Activated CD8-positive, alpha-beta memory T cell treated with anti-CD3 and anti-CD28 coated beads, Interleukin-2, amount 50 U/mL, for 24 hours (primary cell): ENCODE results near the gene FSTL5.

Experiments used
- DNase-seq: peaks from one replicate; pipeline ENCODE4 v3.0.0-alpha.2; 2020; ENCODE audit errors: extremely low read depth

The FSTL5 gene

DNA sequence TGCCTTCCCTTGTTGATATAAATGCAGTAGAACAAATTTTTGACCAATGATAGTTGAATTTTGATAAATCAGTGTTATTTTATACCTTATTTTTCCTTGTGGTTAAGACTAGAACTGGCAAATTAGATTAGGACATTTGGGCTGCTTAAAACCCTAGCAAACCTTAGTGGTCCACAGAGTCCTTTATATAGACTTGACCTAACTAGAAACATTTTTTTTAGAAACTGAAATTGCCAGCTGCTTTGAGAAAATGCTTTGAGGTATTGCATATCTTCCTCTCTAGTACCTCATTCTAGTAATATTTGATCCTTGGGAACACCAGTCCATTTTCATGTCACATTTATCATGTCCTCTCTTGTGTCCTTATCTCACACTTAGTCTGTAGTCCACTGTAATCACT lies 580.3 kb downstream of the FSTL5 start:
- no peak for DNase-seq

- no peak for DNase-seq
Measured at GRCh38 chr4:161581262-161582230, 582.3 kb downstream of the FSTL5 start.

GRCh38 chr4:161577579-161578301 lies 586.1 kb downstream of the FSTL5 start:
- no peak for DNase-seq

- no peak for DNase-seq
Measured at GRCh38 chr4:161573836-161574235, 590.0 kb downstream of the FSTL5 start.

GRCh38 chr4:161564230-161564834 lies 599.5 kb downstream of the FSTL5 start:
- no peak for DNase-seq

- DNase-seq = no peak
Measured at GRCh38 chr4:161555689-161556660, 607.8 kb downstream of the FSTL5 start.

GRCh38 chr4:161554372-161554990 lies 609.3 kb downstream of the FSTL5 start:
- DNase-seq = no peak

DNA sequence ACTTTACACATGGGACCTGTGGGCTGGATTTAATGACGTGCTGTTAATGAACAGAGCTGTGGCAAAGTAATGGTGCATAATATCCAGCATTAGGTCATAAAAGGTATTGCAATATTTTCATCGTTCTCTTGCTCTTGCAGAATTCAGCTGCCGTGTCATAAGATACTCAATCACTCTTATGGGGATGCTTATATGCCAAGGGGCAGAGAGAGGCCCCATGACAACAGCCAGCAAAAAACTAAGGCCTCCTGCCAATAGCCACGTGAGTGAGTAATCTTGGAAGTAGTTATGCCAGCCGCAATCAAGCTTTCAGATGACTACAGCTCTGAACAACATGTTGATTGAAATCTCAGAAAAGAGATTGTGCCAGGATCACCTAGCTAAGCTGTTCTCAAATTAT lies 616.9 kb downstream of the FSTL5 start:
- DNase-seq = no peak

DNA sequence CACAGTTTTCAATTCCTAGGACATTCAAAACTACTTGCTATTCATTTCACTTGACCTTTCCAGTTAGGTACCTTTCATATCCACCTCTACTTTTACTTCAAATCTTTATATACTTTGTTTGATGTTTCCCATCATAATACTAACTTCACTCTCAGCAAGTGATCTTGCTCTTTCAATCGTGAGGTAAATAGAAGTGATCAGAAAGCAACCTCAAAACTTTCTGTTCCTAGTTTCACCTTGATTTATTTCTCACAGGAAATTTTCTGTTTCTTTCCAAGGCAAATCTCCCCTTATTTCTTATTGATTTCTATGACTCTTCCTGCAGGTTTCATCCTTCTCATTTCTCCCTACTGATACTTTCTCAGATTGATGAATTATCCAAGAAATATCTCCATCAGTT lies 623.5 kb downstream of the FSTL5 start:
- no peak for DNase-seq

DNA sequence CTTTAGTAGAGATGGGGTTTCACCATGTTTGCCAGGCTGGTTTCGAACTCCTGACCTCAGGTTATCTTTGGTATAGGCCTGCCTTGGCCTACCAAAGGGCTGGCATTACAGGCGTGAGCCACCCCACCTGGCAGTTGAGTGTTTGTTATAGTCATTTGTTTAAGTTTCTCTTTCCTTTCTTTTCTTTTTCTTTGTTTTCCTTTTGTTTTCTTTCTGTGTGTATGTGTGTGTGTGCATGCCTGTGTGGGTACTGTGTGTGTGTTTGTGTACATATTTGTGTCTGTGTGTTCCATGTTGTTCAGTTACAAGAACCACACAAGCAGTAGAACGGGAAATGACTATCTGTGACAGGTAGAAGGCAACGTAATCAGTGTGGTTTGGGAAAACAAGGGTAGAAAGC lies 624.9 kb downstream of the FSTL5 start:
- DNase-seq = no peak

DNA sequence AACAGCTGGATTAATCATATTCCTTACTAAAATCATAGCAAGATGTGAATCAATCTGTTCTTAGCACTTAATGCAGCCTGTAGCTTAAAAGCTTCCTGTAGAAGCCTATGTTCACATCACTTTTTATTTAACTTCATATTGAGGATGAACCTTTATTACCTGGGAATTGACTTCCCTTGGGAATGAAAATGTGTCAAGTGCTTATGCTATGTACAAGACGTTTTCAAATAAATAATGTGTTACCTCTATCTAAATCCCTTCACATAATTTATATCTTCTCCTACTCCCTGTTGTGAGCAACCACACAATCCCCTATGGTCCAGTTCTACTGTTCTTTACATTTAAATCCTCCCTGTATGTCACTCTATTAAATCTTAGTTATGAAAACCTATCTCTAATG lies 633.1 kb downstream of the FSTL5 start:
- no peak for DNase-seq

DNA sequence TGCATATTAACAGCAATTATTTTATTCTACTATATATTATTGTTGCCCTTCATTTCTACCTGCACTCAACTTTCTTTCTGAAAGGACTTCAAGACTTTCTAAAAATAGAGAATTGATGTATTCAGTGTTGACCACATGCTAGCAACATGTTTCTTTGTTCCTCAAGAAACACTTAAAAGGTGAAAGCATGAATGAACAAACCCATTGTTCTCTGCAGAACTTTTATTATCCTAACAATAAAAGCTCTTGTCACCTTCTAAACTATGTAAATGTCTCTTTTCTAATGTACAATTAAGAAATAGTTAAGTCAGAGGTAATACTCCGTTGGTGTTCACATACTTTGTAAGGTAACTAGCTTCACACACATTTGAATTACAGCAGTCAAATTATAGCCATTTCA lies 638.7 kb downstream of the FSTL5 start:
- DNase-seq = no peak

GRCh38 chr4:161522031-161522430 lies 641.8 kb downstream of the FSTL5 start:
- DNase-seq = no peak

DNA sequence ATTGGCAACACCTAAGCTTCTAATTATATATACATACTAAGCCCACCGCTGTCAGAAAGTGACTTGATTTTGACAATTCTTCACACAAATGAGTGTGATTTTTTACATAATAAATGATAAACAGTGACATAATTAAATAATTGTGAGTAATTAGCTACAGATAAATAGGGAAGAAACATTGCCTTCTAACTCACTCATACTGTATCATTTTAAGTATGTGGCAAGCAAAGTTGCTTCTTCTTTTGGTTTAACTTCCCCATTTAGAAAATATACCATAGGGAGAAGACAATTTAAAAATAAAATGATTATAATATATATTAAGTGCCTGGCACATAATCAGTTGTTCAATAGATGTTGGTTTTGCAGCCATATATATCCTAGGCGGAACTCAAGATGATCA lies 644.2 kb downstream of the FSTL5 start:
- no peak for DNase-seq

GRCh38 chr4:161517941-161518340 lies 645.9 kb downstream of the FSTL5 start:
- no peak for DNase-seq

DNA sequence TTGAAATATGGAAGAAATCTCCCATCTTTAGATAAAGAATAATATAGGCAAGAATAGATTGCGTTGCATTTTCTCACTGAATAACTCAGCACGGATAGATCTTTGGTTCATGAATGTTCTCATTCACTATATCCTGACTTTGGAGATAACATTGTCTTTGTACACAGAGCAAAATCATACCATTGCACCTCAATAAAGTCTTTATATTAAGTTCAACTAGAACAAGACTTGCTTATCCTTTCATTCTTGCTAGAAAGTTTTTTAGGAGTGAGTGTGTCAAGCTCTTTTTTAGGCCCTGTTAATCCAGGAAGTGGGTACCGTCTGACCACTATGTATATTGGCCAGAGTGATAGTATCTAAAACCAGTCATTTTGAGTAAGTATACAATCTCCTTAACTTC lies 658.7 kb downstream of the FSTL5 start:
- no peak for DNase-seq

GRCh38 chr4:161498155-161498554 lies 665.6 kb downstream of the FSTL5 start:
- no peak for DNase-seq

GRCh38 chr4:161486461-161486860 lies 677.3 kb downstream of the FSTL5 start:
- DNase-seq = no peak

DNA sequence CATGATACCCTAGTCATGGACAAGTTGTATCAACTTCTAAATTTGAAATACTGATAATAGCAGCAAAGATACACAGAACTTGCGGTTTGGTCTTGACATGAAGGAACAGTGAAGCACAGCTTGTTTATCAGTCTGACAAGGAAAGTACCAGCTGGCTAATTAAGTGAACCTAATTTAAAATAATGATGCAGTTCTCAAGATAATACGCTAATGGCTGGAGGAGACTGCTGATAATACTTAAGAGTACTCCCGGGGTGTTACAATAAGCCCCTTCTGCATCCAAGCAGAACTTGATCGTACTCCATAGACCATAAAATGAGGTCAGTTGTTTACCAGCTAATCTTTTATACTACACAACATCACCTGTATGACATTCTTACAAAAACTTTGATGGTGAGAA lies 697.5 kb downstream of the FSTL5 start:
- DNase-seq = no peak

DNA sequence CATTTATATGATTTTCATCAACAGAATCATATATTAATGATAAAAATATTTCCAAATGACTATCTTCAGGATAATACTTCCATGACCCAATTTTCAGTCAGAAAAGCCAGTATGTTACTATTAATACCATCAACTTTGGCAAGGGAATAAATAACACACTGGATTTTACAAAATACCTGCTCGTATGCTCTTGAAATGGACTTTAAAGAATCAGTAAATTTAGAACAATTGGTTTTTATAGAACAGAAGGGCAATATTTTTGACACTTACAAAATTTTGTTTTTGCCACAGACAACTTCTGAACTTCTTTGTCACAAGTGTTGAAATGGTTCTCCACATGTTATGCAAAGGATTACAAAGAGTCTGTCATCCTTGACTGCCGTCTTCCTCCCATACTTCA lies 700.4 kb downstream of the FSTL5 start:
- DNase-seq = no peak

DNA sequence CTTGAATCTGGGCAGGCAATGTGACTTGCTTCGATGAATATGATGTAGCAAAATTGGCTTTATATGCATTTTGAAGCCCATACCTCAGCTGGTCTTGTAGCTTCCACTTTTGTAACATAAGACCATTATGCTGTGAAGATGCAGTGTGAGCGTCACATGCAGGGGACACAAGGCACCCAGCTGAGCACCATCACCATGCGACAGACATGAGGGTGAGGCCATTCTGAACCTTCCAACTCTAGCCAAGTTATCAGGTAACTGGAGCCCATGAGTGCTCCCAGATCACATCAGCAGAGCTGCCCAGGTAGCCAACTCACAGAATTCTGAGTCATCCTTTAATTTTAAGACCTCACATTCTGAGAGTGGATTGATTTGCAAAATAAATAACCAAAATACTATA lies 705.9 kb downstream of the FSTL5 start:
- no peak for DNase-seq
